ENCODE results near the gene DAPK2.

The DAPK2 gene

DNA sequence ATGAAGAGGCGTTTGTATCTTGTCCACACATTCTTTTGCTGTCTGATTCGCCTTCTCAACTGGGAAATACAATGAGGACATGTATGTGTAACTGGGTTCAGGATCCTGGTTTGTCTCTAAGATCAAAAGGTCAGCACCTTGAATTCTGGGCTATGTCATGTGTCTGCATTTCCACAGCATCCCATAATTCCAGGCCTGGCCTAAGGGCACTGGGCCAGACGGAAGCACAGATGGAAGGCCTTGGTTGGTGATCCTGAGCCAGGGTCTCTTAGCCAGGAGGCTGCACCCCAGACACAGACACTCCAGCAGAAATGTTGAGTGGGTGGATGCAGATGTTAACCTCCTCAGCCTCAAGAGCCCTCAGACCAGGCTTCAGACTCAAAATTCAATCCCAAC, 188.8 kb downstream of the DAPK2 start:
- no peak for TF ChIP-seq GATA3 (IDR thresholded peaks at IDR 0.05; ENCODE audit: low read depth, low read length)
- TF ChIP-seq GATA2 (IDR thresholded peaks at IDR 0.05; ENCODE audit: low read depth, low read length): no peak

Data from SH-SY5Y (cell line).